Mesendoderm (in vitro differentiated cells): ENCODE results near the gene ZNF423.

Experiments
- DNase-seq: peaks from one replicate; pipeline ENCODE4 v3.0.0; 2013
- H2AK5ac ChIP-seq: 2 replicates; pipeline ENCODE4 v1.6.1; 2013; ENCODE audit warnings: low read length, inconsistent platforms
- H2BK120ac ChIP-seq: 2 replicates; pipeline ENCODE4 v1.6.1; 2013; ENCODE audit warnings: low read depth, mild to moderate bottlenecking, low read length, moderate library complexity, mixed read lengths
- H2BK15ac ChIP-seq: replicated peaks from 2 replicates; pipeline ENCODE4 v1.6.1; 2013; ENCODE audit warnings: low read depth, mild to moderate bottlenecking, moderate library complexity
- H2BK5ac ChIP-seq: 2 replicates; pipeline ENCODE4 v1.6.1; 2013; ENCODE audit warnings: low read length, inconsistent platforms
- H3K18ac ChIP-seq: 2 replicates; pipeline ENCODE4 v1.6.1; 2013; ENCODE audit warnings: mild to moderate bottlenecking, low read length, mixed read lengths
- H3K23ac ChIP-seq: one replicate; pipeline ENCODE4 v1.6.1; 2013; ENCODE audit warnings: low read length
- H3K27ac ChIP-seq: 2 replicates; pipeline ENCODE4 v1.5.1; 2013; ENCODE audit warnings: low read depth, mild to moderate bottlenecking, inconsistent platforms, low read length, moderate library complexity
- H3K27me3 ChIP-seq: 2 replicates; pipeline ENCODE4 v1.6.1; 2013; ENCODE audit warnings: low read length, control low read depth, mild to moderate bottlenecking, inconsistent platforms; ENCODE audit not compliant: insufficient read depth, poor library complexity
- H3K36me3 ChIP-seq: 2 replicates; pipeline ENCODE4 v1.6.1; 2013; ENCODE audit warnings: low read length, inconsistent platforms; ENCODE audit not compliant: control insufficient read depth, insufficient read depth
- H3K4ac ChIP-seq: one replicate; pipeline ENCODE4 v1.6.1; 2013; ENCODE audit warnings: low read depth, mild to moderate bottlenecking, low read length, moderate library complexity
- H3K4me1 ChIP-seq: 2 replicates; pipeline ENCODE4 v1.6.1; 2013; ENCODE audit warnings: low read depth, low read length, inconsistent platforms; ENCODE audit not compliant: control insufficient read depth
- H3K4me2 ChIP-seq: 2 replicates; pipeline ENCODE4 v1.6.1; 2013; ENCODE audit warnings: low read length
- H3K4me3 ChIP-seq: 2 replicates; pipeline ENCODE4 v1.5.1; 2013; ENCODE audit warnings: mild to moderate bottlenecking, low read length
- H3K56ac ChIP-seq: one replicate; pipeline ENCODE4 v1.6.1; 2013; ENCODE audit warnings: low read length
- H3K79me1 ChIP-seq: 2 replicates; pipeline ENCODE4 v1.6.1; 2013; ENCODE audit warnings: low read length, inconsistent platforms
- H3K79me2 ChIP-seq: 2 replicates; pipeline ENCODE4 v1.6.1; 2013; ENCODE audit warnings: mild to moderate bottlenecking, low read length; ENCODE audit not compliant: control insufficient read depth, insufficient read depth
- H3K9ac ChIP-seq: 2 replicates; pipeline ENCODE4 v1.6.1; 2013; ENCODE audit warnings: low read length, inconsistent platforms
- H4K5ac ChIP-seq: one replicate; pipeline ENCODE4 v1.6.1; 2013; ENCODE audit warnings: low read length
- H4K8ac ChIP-seq: one replicate; pipeline ENCODE4 v1.6.1; 2013; ENCODE audit warnings: low read depth, mild to moderate bottlenecking, control low read depth, low read length, moderate library complexity
- WGBS: extraction: QIAGEN DNeasy Blood & Tissue Kit; methylation state at CpG from one replicate; pipeline ENCODE4 v1.1.7; 2013; ENCODE audit warnings: low lambda C conversion rate, missing lambda C conversion rate; ENCODE audit not compliant: insufficient coverage; ENCODE audit errors: extremely low coverage; 5-methylcytosine and 5-hydroxymethylcytosine counted together

Gene ZNF423

GRCh38 chr16:49854188-49854795 is 1.6 kb downstream of the ZNF423 start:
- Histone ChIP-seq H3K4me3 (peak overlapping the region; percentile 60), H3K4me1 (peaks cover 20% of the 10 kb centered on the region), H4K5ac (no peak overlapping the region), H2BK5ac (peak overlapping the region; percentile 76), H3K4ac (peak overlapping the region; percentile 99), H3K79me2 (peaks cover 54% of the 10 kb centered on the region), H3K18ac (peak overlapping the region; percentile 100), H2AK5ac (peak overlapping the region; percentile 93), H4K8ac (peak overlapping the region; percentile 60), H3K27me3 (no peaks in the 10 kb centered on the region), H2BK120ac (peak overlapping the region; percentile 79), H3K56ac (peak overlapping the region; percentile 90), H3K4me2 (peak overlapping the region; percentile 86), H3K27ac (peak overlapping the region; percentile 98), H3K36me3 (no peaks in the 10 kb centered on the region), H2BK15ac (no peak overlapping the region), H3K9ac (peak overlapping the region; percentile 91), H3K79me1 (peaks cover 15% of the 10 kb centered on the region), H3K23ac (no peak overlapping the region)
- WGBS = no CpG with 5 or more reads among the region's 33 CpGs
- peak; percentile 74 for DNase-seq

GRCh38 chr16:49852279-49852678 is 3.6 kb downstream of the ZNF423 start:
- Histone ChIP-seq H3K4me2 (no peak overlapping the region), H2BK15ac (no peak overlapping the region), H3K4ac (no peak overlapping the region), H3K56ac (peak overlapping the region; percentile 12), H3K27ac (no peak overlapping the region), H4K8ac (no peak overlapping the region), H3K4me1 (peaks cover 20% of the 10 kb centered on the region), H2BK120ac (no peak overlapping the region), H3K79me2 (peaks cover 74% of the 10 kb centered on the region), H3K36me3 (no peaks in the 10 kb centered on the region), H2BK5ac (no peak overlapping the region), H3K9ac (no peak overlapping the region), H3K4me3 (no peak overlapping the region), H3K27me3 (no peaks in the 10 kb centered on the region), H3K23ac (no peak overlapping the region), H3K18ac (no peak overlapping the region), H3K79me1 (peaks cover 23% of the 10 kb centered on the region), H4K5ac (no peak overlapping the region), H2AK5ac (no peak overlapping the region)
- DNase-seq = no peak
- WGBS = no CpG with 5 or more reads among the region's 5 CpGs

DNA sequence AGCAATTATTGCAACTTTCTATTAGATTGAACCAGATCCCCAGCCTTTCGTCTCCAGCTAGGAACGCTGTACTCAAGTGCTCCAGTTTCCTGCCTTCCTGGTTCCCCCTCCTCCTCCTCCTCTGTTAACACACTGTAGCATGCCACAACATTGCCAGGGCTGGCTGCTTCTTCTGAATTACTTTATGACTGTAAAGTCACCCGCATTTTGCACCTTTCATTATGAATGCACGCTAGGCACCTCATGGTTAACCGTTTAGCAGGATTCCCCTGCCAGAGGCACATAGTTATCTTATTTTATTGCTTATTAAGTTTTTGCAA is 4.5 kb downstream of the ZNF423 start:
- no CpG with 5 or more reads among the region's 5 CpGs for WGBS
- Histone ChIP-seq H3K79me1 (peaks cover 29% of the 10 kb centered on the region), H3K4me2 (no peak overlapping the region), H3K9ac (no peak overlapping the region), H3K4ac (no peak overlapping the region), H3K18ac (no peak overlapping the region), H3K56ac (no peak overlapping the region), H2AK5ac (no peak overlapping the region), H2BK15ac (no peak overlapping the region), H2BK120ac (no peak overlapping the region), H4K8ac (no peak overlapping the region), H3K23ac (no peak overlapping the region), H2BK5ac (no peak overlapping the region), H3K4me3 (no peak overlapping the region), H3K4me1 (peaks cover 20% of the 10 kb centered on the region), H3K27me3 (no peaks in the 10 kb centered on the region), H4K5ac (no peak overlapping the region), H3K79me2 (peaks cover 81% of the 10 kb centered on the region), H3K36me3 (no peaks in the 10 kb centered on the region), H3K27ac (no peak overlapping the region)
- no peak for DNase-seq

- H4K5ac ChIP-seq = no peak overlapping the region
- no peak for DNase-seq
- no peak overlapping the region for H3K27ac ChIP-seq
- no peak overlapping the region for H2AK5ac ChIP-seq
- H3K4ac ChIP-seq = no peak overlapping the region
- no CpG with 5 or more reads among the region's 13 CpGs for WGBS
- H4K8ac ChIP-seq = no peak overlapping the region
- H3K4me2 ChIP-seq = no peak overlapping the region
- peaks cover 84% of the 10 kb centered on the region for H3K79me2 ChIP-seq
- no peak overlapping the region for H2BK5ac ChIP-seq
- H3K4me1 ChIP-seq = peaks cover 20% of the 10 kb centered on the region
- H3K4me3 ChIP-seq = no peak overlapping the region
- no peaks in the 10 kb centered on the region for H3K36me3 ChIP-seq
- H3K23ac ChIP-seq = no peak overlapping the region
- H3K27me3 ChIP-seq = no peaks in the 10 kb centered on the region
- H3K56ac ChIP-seq = no peak overlapping the region
- H2BK15ac ChIP-seq = no peak overlapping the region
- H3K9ac ChIP-seq = no peak overlapping the region
- H3K18ac ChIP-seq = no peak overlapping the region
- peaks cover 29% of the 10 kb centered on the region for H3K79me1 ChIP-seq
- H2BK120ac ChIP-seq = no peak overlapping the region
Observed at GRCh38 chr16:49850558-49851467, 5.1 kb downstream of the ZNF423 start.

GRCh38 chr16:49849754-49850108 is 6.2 kb downstream of the ZNF423 start:
- no peak overlapping the region for H3K4me3 ChIP-seq
- no peak overlapping the region for H3K4me2 ChIP-seq
- no peak overlapping the region for H4K8ac ChIP-seq
- H3K4ac ChIP-seq = no peak overlapping the region
- no peak overlapping the region for H3K23ac ChIP-seq
- no peak overlapping the region for H3K27ac ChIP-seq
- no peaks in the 10 kb centered on the region for H3K36me3 ChIP-seq
- H3K56ac ChIP-seq = no peak overlapping the region
- no peaks in the 10 kb centered on the region for H3K27me3 ChIP-seq
- no peak overlapping the region for H2BK15ac ChIP-seq
- peaks cover 83% of the 10 kb centered on the region for H3K79me2 ChIP-seq
- peaks cover 20% of the 10 kb centered on the region for H3K4me1 ChIP-seq
- H2AK5ac ChIP-seq = no peak overlapping the region
- peaks cover 29% of the 10 kb centered on the region for H3K79me1 ChIP-seq
- no peak overlapping the region for H2BK5ac ChIP-seq
- H4K5ac ChIP-seq = no peak overlapping the region
- no peak overlapping the region for H3K9ac ChIP-seq
- no peak overlapping the region for H3K18ac ChIP-seq
- WGBS = no CpG with 5 or more reads among the region's 8 CpGs
- H2BK120ac ChIP-seq = no peak overlapping the region
- DNase-seq = no peak
